Panc1 (cell line): ENCODE data around the gene TSSK6. TPM values are rescaled to one million over a fixed set of nuclear protein-coding genes. Genes with fewer than 3 reads are reported as not detected.

Experiments used
- ATAC-seq: fragments of 200-7000 bp; cut with Tn5 transposase; 2 replicates; pipeline ENCODE4 v1.9.1; 2020; ENCODE audit warnings: mild to moderate bottlenecking, moderate library complexity
- BruUV-seq: library from RNA; stranded (reverse); fragments of 400-500 nt; replicated peaks from 2 replicates; lab custom pipeline; 2021; lab: Mats Ljungman, UMichigan
- CTCF ChIA-PET: fragments of 300-600 bp; sonication (Branson Sonifier 250); formaldehyde crosslinking; loops from one replicate; lab custom pipeline; 2022; ENCODE audit warnings: antibody characterized with exemption; lab: Charles Lee
- POLR2A ChIA-PET: fragments of 300-600 bp; sonication (Branson Sonifier 250); formaldehyde crosslinking; loops from one replicate; lab custom pipeline; 2022; ENCODE audit warnings: antibody characterized with exemption; lab: Charles Lee
- DNase-seq: peaks from one replicate; pipeline ENCODE4 v3.0.0-alpha.2; 2010; ENCODE audit warnings: low read depth, low spot score
- H3K27ac ChIP-seq: 2 replicates; pipeline ENCODE4 v1.5.1; 2011; ENCODE audit warnings: mild to moderate bottlenecking, low read length, inconsistent platforms
- H3K27me3 ChIP-seq: fragments of 200-500 bp; sonication (Bioruptor generic); 2 replicates; pipeline ENCODE4 v1.6.0; 2014; ENCODE audit warnings: low read length, inconsistent platforms; ENCODE audit not compliant: control insufficient read depth, insufficient read depth
- H3K36me3 ChIP-seq: fragments of 200-500 bp; sonication (Bioruptor generic); 2 replicates; pipeline ENCODE4 v1.5.1; 2014; ENCODE audit warnings: inconsistent platforms, mild to moderate bottlenecking, low read length, moderate library complexity; ENCODE audit not compliant: control insufficient read depth, insufficient read depth
- H3K4me1 ChIP-seq: 2 replicates; pipeline ENCODE4 v1.5.1; 2011; ENCODE audit warnings: inconsistent platforms, mild to moderate bottlenecking, low read length, moderate library complexity; ENCODE audit not compliant: control insufficient read depth, insufficient read depth
- H3K4me3 ChIP-seq, 2 experiments: 2 replicates each; pipeline ENCODE4 v1.5.1; 2011 to 2012; ENCODE audit warnings: low read depth in 2 of 2, low read length in 2 of 2, mild to moderate bottlenecking in 2 of 2, inconsistent platforms in 1 of 2, moderate library complexity in 1 of 2
- H3K9me3 ChIP-seq: fragments of 200-500 bp; sonication (Bioruptor generic); 2 replicates; pipeline ENCODE4 v1.5.1; 2014; ENCODE audit warnings: low read depth, mild to moderate bottlenecking, inconsistent platforms, low read length, moderate library complexity; ENCODE audit not compliant: control insufficient read depth, insufficient read depth
- POLR2AphosphoS5 ChIP-seq: IDR thresholded peaks from 2 replicates; pipeline ENCODE4 v1.6.1; 2012; ENCODE audit warnings: mild to moderate bottlenecking, low read depth, low read length, moderate library complexity
- SIN3A ChIP-seq: IDR thresholded peaks from 2 replicates; pipeline ENCODE4 v1.6.1; 2012; ENCODE audit warnings: low read depth, mild to moderate bottlenecking, low read length, moderate library complexity, borderline replicate concordance; ENCODE audit not compliant: insufficient read depth
- TCF7L2 ChIP-seq: IDR thresholded peaks from 2 replicates; pipeline ENCODE4 v1.6.1; 2011; ENCODE audit warnings: mild to moderate bottlenecking, low read depth, low read length, inconsistent platforms
- in situ Hi-C: cut with HindIII; loops from 2 replicates; pipeline ENCODE4 v1.10.0; 2016; ENCODE audit warnings: low sequenced_read_pairs, low pct_unique_long_range_greater_than_20kb
- intact Hi-C: fragments of 100-400 bp; cut with micrococcal nuclease; formaldehyde crosslinking; loops from one replicate; pipeline ENCODE4 v1.10.0; 2022; ENCODE audit not compliant: unreplicated experiment
- total RNA-seq: library from RNA; stranded (reverse); gene quantifications from one replicate; pipeline ENCODE4 v1.2.1, GENCODE V29; 2021; ENCODE audit not compliant: unreplicated experiment
- TF ChIP-seq, protein P1 (sequence below), 2 experiments: IDR thresholded peaks; 2 replicates each; pipeline ENCODE4 v1.6.1; 2011 to 2012; ENCODE audit warnings: low read depth in 2 of 2, control low read depth in 1 of 2, low read length in 1 of 2, mild to moderate bottlenecking in 1 of 2, moderate library complexity in 1 of 2; ENCODE audit not compliant: insufficient read depth in 1 of 2
- TF ChIP-seq, protein P2 (sequence below): fragments of 450-650 bp; IDR thresholded peaks from 2 replicates; pipeline ENCODE4 v1.5.1; 2017; ENCODE audit warnings: mild to moderate bottlenecking

Gene TSSK6
- total RNA-seq, 1 experiment from 2014 or later: 1.8 TPM

DNA sequence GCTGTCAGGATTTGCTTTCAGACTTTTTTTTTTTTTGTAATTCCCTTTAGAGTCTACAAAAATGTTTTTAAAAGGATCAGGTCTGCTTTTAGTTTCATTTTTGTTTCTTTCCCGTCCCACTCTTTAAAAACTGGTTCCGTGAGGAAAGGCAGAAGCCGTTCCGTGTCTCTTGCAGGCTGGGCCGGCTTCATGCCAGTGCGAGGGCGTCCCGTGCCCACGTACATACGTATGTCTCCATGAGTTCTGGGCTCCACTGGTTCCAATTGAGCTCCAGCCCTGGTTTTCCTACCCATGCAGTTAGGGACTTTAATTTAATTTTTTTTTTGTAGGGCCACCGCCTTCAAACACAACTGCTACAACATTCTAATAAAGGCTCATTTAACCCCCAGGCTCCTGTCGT, 8.8 kb downstream of the TSSK6 start:
- CTCF ChIA-PET: no interaction called here
- H3K36me3 ChIP-seq: no peaks in the 10 kb centered on the region

DNA sequence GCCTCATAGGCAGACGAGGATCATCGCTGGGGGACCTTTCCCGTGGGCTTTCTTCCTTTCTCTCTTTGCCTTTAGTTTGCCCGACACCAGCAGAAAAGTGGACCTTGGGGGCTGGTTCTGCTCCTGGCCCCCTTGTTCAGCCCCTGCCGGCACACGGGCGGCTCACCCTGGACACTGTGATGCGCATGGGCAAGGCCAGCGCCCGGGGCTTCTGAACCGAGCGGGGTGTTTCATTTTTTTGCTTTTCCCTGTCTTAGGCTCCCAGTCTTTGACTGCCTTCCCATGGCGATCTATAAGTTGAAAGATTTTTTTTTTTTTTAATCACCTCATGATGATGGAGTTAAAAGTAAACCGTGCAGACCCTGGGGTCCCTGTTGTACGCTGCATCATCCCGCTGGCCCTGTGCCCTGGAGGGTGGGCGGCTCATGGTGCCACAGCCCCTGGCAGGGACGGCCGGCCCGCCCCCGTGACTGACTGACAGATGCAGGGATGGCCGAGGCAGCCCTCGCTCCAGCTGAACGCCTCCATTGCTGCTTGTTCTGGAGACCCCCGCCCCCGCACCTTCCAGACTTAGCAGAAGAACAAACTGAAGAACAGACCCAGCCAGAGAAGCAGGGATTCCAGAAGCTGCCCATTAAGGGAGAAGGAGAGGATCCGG, 9.6 kb downstream of the TSSK6 start:
- ChIA-PET CTCF (no interaction called here), POLR2A (no interaction called here)
- ATAC-seq (no peak), DNase-seq (no peak)
- H3K36me3 ChIP-seq: no peaks in the 10 kb centered on the region
- H3K27ac ChIP-seq: no peak overlapping the region
- TF ChIP-seq, protein P1, sequence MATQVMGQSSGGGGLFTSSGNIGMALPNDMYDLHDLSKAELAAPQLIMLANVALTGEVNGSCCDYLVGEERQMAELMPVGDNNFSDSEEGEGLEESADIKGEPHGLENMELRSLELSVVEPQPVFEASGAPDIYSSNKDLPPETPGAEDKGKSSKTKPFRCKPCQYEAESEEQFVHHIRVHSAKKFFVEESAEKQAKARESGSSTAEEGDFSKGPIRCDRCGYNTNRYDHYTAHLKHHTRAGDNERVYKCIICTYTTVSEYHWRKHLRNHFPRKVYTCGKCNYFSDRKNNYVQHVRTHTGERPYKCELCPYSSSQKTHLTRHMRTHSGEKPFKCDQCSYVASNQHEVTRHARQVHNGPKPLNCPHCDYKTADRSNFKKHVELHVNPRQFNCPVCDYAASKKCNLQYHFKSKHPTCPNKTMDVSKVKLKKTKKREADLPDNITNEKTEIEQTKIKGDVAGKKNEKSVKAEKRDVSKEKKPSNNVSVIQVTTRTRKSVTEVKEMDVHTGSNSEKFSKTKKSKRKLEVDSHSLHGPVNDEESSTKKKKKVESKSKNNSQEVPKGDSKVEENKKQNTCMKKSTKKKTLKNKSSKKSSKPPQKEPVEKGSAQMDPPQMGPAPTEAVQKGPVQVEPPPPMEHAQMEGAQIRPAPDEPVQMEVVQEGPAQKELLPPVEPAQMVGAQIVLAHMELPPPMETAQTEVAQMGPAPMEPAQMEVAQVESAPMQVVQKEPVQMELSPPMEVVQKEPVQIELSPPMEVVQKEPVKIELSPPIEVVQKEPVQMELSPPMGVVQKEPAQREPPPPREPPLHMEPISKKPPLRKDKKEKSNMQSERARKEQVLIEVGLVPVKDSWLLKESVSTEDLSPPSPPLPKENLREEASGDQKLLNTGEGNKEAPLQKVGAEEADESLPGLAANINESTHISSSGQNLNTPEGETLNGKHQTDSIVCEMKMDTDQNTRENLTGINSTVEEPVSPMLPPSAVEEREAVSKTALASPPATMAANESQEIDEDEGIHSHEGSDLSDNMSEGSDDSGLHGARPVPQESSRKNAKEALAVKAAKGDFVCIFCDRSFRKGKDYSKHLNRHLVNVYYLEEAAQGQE (IDR thresholded peaks at IDR 0.05; ENCODE audit: insufficient read depth in 1 of 2, low read depth in 2 of 2, low read length in 1 of 2): no peak
- TF ChIP-seq SIN3A (no peak), TCF7L2 (no peak), POLR2AphosphoS5 (no peak)
- TF ChIP-seq, protein P2, sequence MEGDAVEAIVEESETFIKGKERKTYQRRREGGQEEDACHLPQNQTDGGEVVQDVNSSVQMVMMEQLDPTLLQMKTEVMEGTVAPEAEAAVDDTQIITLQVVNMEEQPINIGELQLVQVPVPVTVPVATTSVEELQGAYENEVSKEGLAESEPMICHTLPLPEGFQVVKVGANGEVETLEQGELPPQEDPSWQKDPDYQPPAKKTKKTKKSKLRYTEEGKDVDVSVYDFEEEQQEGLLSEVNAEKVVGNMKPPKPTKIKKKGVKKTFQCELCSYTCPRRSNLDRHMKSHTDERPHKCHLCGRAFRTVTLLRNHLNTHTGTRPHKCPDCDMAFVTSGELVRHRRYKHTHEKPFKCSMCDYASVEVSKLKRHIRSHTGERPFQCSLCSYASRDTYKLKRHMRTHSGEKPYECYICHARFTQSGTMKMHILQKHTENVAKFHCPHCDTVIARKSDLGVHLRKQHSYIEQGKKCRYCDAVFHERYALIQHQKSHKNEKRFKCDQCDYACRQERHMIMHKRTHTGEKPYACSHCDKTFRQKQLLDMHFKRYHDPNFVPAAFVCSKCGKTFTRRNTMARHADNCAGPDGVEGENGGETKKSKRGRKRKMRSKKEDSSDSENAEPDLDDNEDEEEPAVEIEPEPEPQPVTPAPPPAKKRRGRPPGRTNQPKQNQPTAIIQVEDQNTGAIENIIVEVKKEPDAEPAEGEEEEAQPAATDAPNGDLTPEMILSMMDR: no peak
- BruUV-seq: no TSS peak
- no peaks in the 10 kb centered on the region for H3K4me1 ChIP-seq
- intact Hi-C loops: no loop called here
- no peak overlapping the region for H3K4me3 ChIP-seq
- in situ Hi-C loops: no loop called here
- no peaks in the 10 kb centered on the region for H3K9me3 ChIP-seq
- no peaks in the 10 kb centered on the region for H3K27me3 ChIP-seq

More for the DNA sequence above, 8.8 kb downstream of the TSSK6 start:
- Histone ChIP-seq H3K4me1 (no peaks in the 10 kb centered on the region), H3K4me3 (no peak overlapping the region), H3K9me3 (no peaks in the 10 kb centered on the region), H3K27ac (no peak overlapping the region), H3K27me3 (no peaks in the 10 kb centered on the region)
- ATAC-seq (no peak), DNase-seq (no peak)
- POLR2A ChIA-PET: interaction anchor here (0.6 kb wide), 1 partner anchor 1650 kb away, joined by 6 read pairs; no protein-coding TSS in a partner anchor
- in situ Hi-C loops: no loop called here
- intact Hi-C loops: no loop called here
- TSS peak; percentile 81 for BruUV-seq
- TF ChIP-seq, protein P1 (IDR thresholded peaks at IDR 0.05; ENCODE audit: insufficient read depth in 1 of 2, low read depth in 2 of 2, low read length in 1 of 2): no peak
- TF ChIP-seq POLR2AphosphoS5 (no peak), TCF7L2 (no peak), SIN3A (no peak)
- TF ChIP-seq, protein P2: no peak
